Gastrocnemius medialis (tissue), 4 donors: ENCODE measurements around the gene GPR68.

ENCODE experiments used
- POLR2A ChIP-seq, 2 donors: fragments of 450-650 bp; IDR thresholded peaks; one replicate each; pipeline ENCODE4 v1.6.1; 2017; ENCODE audit warnings: antibody characterized with exemption in 2 of 2, mild to moderate bottlenecking in 2 of 2, moderate library complexity in 2 of 2
- TF ChIP-seq, protein P1 (sequence below), 5 experiments: fragments of 450-650 bp in 3 of 5; fragments of 200-600 bp in 2 of 5; sonication (generic) in 2 of 5; IDR thresholded peaks in 4 of 5; conservative IDR thresholded peaks in 1 of 5; 1 replicate in 4 of 5; 2 replicates in 1 of 5; pipeline ENCODE4 v1.5.1; 2016 to 2019; ENCODE audit warnings: antibody characterized with exemption in 5 of 5, mild to moderate bottlenecking in 3 of 5, moderate library complexity in 3 of 5

DNA sequence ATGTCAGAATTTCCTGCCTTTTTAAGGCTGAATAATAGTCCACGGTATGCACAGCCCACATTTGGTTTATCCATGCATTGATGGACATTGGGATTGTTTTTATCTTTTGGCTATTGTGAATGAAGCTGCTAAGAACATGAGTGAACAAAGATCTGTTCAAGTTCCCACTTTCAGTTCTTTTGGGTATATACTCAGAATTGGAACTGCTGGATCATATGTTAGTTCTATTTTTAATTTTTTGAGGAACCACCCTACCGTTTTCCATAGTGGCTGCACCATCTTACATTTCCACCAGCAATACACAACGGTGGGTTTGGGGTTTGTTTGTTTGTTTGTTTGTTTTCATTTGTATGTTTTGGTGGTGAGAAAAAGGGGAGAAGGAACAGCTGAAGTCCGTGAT is 6.4 kb downstream of the GPR68 start:
- no peak for TF ChIP-seq POLR2A (IDR thresholded peaks at IDR 0.05)
- TF ChIP-seq, protein P1, sequence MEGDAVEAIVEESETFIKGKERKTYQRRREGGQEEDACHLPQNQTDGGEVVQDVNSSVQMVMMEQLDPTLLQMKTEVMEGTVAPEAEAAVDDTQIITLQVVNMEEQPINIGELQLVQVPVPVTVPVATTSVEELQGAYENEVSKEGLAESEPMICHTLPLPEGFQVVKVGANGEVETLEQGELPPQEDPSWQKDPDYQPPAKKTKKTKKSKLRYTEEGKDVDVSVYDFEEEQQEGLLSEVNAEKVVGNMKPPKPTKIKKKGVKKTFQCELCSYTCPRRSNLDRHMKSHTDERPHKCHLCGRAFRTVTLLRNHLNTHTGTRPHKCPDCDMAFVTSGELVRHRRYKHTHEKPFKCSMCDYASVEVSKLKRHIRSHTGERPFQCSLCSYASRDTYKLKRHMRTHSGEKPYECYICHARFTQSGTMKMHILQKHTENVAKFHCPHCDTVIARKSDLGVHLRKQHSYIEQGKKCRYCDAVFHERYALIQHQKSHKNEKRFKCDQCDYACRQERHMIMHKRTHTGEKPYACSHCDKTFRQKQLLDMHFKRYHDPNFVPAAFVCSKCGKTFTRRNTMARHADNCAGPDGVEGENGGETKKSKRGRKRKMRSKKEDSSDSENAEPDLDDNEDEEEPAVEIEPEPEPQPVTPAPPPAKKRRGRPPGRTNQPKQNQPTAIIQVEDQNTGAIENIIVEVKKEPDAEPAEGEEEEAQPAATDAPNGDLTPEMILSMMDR (IDR thresholded peaks at IDR 0.05 in 4 of 5, conservative IDR thresholded peaks at IDR 0.05 in 1 of 5) = no peak
